Measurements from ENCODE around the gene ITSN1.

Gene ITSN1

DNA sequence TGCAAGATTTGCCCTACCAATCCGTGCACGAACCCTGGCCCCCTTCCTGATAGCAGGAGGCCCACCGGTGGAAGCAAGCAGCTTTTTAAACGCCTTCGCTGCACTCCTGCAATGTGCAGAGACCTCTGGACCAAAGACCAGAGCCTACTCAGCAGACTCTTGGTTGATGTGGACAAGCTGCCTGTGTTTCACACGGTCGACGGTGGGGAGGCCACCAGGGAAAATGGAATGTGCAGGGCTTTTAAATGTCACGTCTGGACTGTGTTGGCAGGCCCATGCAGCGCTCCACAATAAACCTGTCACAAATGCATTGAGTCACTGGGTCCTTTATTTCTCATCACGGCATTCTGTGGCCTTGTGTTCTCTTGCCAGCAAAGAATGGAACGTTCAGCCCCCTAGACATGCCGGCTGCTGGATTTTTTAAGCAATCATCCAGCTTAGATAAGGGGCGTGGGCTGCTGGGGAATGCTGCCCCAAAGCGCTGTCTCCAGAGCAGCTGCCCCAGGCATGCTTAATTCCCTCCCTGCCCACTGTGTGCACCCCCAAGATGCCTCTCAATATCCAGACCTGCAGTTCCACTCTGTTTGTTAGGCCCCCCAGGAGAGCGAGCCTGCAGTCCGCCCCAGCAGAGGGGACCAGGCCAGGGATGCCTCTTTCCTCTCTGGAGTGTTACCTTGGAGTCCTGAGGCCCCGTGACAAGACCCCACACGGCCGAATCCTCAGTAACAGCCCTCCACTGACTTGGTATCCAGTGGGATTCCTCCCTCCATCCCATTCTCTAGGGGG lies 202.0 kb downstream of the ITSN1 start:
- no peaks in the 10 kb centered on the region for H3K4me1 Mint-ChIP-seq (ENCODE audit: low read depth)
- no peaks in the 10 kb centered on the region for H3K27me3 Mint-ChIP-seq
- H3K9me3 Mint-ChIP-seq: peaks cover 5% of the 10 kb centered on the region
- H3K4me3 Mint-ChIP-seq: no peak overlapping the region
- DNase-seq: no peak
- no peaks in the 10 kb centered on the region for H3K36me3 Mint-ChIP-seq (ENCODE audit: low read depth)
- H3K27ac Mint-ChIP-seq: no peak overlapping the region

- H3K4me1 Mint-ChIP-seq (ENCODE audit: low read depth): no peaks in the 10 kb centered on the region
- H3K4me3 Mint-ChIP-seq: no peak overlapping the region
- no peak overlapping the region for H3K27ac Mint-ChIP-seq
- H3K9me3 Mint-ChIP-seq: peaks cover 5% of the 10 kb centered on the region
- H3K36me3 Mint-ChIP-seq (ENCODE audit: low read depth): no peaks in the 10 kb centered on the region
- H3K27me3 Mint-ChIP-seq: no peaks in the 10 kb centered on the region
- no peak for DNase-seq
Observed at GRCh38 chr21:33844890-33845205, 202.5 kb downstream of the ITSN1 start.

DNA sequence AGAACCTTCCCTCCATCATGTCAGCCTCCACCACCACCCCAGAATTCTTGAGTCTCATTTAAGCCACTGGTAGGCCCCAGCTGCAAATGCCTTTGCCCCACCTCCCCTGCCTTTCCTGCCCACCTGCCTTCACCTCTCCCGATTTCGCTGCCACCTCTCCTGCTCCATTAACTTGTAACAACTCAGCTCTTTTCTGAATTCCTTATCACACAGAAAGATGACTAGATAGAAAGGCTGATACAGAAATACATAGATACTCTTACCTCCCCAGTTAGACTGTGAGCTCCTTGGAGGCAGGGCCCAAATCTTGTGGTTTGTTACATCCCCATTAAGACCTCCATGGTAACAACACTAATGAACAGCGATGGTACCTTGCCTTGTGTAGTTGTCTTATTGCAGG lies 203.8 kb downstream of the ITSN1 start:
- Mint-ChIP-seq H3K4me3 (no peak overlapping the region), H3K36me3 (ENCODE audit: low read depth) (no peaks in the 10 kb centered on the region), H3K27ac (no peak overlapping the region), H3K4me1 (ENCODE audit: low read depth) (no peaks in the 10 kb centered on the region), H3K27me3 (no peaks in the 10 kb centered on the region), H3K9me3 (peaks cover 5% of the 10 kb centered on the region)
- no peak for DNase-seq

GRCh38 chr21:33847588-33848248 lies 205.4 kb downstream of the ITSN1 start:
- H3K4me1 Mint-ChIP-seq (ENCODE audit: low read depth): no peaks in the 10 kb centered on the region
- no peak overlapping the region for H3K27ac Mint-ChIP-seq
- peaks cover 5% of the 10 kb centered on the region for H3K9me3 Mint-ChIP-seq
- H3K4me3 Mint-ChIP-seq: no peak overlapping the region
- H3K27me3 Mint-ChIP-seq: no peaks in the 10 kb centered on the region
- no peak for DNase-seq
- H3K36me3 Mint-ChIP-seq (ENCODE audit: low read depth): no peaks in the 10 kb centered on the region

- Mint-ChIP-seq H3K4me1 (ENCODE audit: low read depth) (no peaks in the 10 kb centered on the region), H3K36me3 (ENCODE audit: low read depth) (no peaks in the 10 kb centered on the region), H3K27me3 (no peaks in the 10 kb centered on the region), H3K4me3 (no peak overlapping the region), H3K9me3 (peaks cover 5% of the 10 kb centered on the region), H3K27ac (no peak overlapping the region)
- no peak for DNase-seq
Observed at GRCh38 chr21:33848249-33848953, 206.1 kb downstream of the ITSN1 start.

- Mint-ChIP-seq H3K4me3 (no peak overlapping the region), H3K27ac (no peak overlapping the region), H3K9me3 (peaks cover 5% of the 10 kb centered on the region), H3K27me3 (no peaks in the 10 kb centered on the region), H3K4me1 (ENCODE audit: low read depth) (no peaks in the 10 kb centered on the region), H3K36me3 (ENCODE audit: low read depth) (no peaks in the 10 kb centered on the region)
- DNase-seq: no peak
Observed at GRCh38 chr21:33849834-33850233, 207.5 kb downstream of the ITSN1 start.

DNA sequence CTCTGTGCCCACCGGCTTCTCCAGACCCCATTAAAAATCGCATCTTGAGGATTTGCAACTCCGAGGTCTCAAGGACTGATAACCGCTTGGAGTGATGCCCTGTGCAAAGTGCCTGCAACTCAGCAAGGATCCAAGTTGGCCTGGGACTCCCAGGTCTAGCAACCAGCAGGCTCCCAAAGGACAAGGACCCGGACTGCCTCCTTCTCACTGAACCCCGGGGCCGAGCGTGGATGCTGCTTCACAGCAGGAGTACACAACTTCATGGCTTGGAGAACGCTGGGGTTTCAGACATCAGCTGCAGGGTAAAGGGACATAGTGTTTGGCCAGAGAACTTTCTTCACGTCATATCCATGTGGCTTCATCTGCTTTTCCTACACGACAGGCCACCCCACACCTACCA lies 208.1 kb downstream of the ITSN1 start:
- Mint-ChIP-seq H3K27me3 (no peaks in the 10 kb centered on the region), H3K9me3 (peaks cover 5% of the 10 kb centered on the region), H3K4me3 (no peak overlapping the region), H3K27ac (no peak overlapping the region), H3K4me1 (ENCODE audit: low read depth) (no peaks in the 10 kb centered on the region), H3K36me3 (ENCODE audit: low read depth) (no peaks in the 10 kb centered on the region)
- DNase-seq: no peak

- Mint-ChIP-seq H3K9me3 (peaks cover 4% of the 10 kb centered on the region), H3K27me3 (no peaks in the 10 kb centered on the region), H3K27ac (no peak overlapping the region), H3K36me3 (ENCODE audit: low read depth) (no peaks in the 10 kb centered on the region), H3K4me3 (no peak overlapping the region), H3K4me1 (ENCODE audit: low read depth) (no peaks in the 10 kb centered on the region)
- DNase-seq: no peak
Observed at GRCh38 chr21:33850985-33851384, 208.7 kb downstream of the ITSN1 start.

DNA sequence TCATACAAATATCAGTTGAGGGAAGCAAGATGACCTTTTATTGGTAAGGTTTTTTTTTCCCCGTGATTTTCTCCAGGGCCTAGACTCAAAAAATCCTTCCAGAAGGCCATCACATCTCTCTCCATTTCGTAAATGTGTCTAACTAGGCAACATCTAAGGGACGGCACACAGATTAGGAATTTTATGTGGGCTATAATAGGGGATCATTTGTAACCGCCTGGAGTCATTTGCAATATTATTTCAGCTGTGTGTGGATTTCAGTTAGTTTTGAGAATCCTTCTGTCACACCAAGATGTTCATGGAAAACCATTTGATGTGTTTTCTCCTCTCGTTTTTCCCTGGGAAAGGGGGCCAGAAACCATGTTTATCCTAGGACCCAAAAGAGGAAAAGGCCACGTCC lies 210.2 kb downstream of the ITSN1 start:
- no peak overlapping the region for H3K4me3 Mint-ChIP-seq
- no peaks in the 10 kb centered on the region for H3K9me3 Mint-ChIP-seq
- no peak for DNase-seq
- H3K27me3 Mint-ChIP-seq: no peaks in the 10 kb centered on the region
- H3K4me1 Mint-ChIP-seq (ENCODE audit: low read depth): no peaks in the 10 kb centered on the region
- no peaks in the 10 kb centered on the region for H3K36me3 Mint-ChIP-seq (ENCODE audit: low read depth)
- no peak overlapping the region for H3K27ac Mint-ChIP-seq

DNA sequence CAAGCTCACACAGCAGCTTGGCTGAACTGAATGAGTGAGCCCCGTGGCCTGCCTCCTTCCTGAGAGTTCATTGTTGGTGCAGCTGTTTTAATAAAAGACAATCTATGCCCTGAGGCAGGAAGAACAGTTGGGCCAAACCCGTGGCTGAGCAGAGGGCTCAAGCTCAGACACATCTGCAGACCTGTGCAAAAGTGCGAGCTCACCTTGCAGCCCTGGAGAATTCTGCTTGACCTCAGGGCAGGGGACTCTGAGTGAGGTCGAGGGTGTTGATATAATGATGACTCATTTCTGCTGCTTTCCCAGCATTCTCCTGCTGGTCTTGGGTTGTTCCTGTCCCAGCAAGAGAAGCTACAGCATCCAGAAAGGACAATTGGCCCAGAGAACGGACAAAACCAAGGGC lies 212.3 kb downstream of the ITSN1 start:
- H3K9me3 Mint-ChIP-seq: no peaks in the 10 kb centered on the region
- no peaks in the 10 kb centered on the region for H3K27me3 Mint-ChIP-seq
- no peak for DNase-seq
- no peak overlapping the region for H3K27ac Mint-ChIP-seq
- H3K4me3 Mint-ChIP-seq: no peak overlapping the region
- no peaks in the 10 kb centered on the region for H3K4me1 Mint-ChIP-seq (ENCODE audit: low read depth)
- H3K36me3 Mint-ChIP-seq (ENCODE audit: low read depth): no peaks in the 10 kb centered on the region

DNA sequence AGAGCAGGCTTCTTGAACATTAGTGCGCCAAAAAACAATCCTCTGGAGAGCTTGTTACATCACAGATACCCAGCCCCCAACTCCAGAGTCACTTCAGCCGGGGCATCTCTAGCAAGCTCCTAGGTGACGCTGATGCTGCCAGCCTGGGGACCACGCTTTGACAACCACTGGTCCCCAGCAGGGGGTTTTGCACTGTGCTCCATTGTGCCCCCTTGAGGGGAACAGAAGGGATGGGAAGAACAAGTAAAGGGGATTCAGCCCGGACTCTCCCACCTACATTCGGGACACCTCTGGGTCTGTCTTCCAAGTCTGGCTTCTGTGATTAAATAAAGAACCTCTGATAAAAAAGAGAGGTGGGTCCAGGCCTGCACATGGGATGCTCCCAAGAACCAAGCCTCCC lies 212.9 kb downstream of the ITSN1 start:
- H3K36me3 Mint-ChIP-seq (ENCODE audit: low read depth): no peaks in the 10 kb centered on the region
- H3K4me3 Mint-ChIP-seq: no peak overlapping the region
- H3K27ac Mint-ChIP-seq: no peak overlapping the region
- no peak for DNase-seq
- H3K4me1 Mint-ChIP-seq (ENCODE audit: low read depth): no peaks in the 10 kb centered on the region
- no peaks in the 10 kb centered on the region for H3K9me3 Mint-ChIP-seq
- no peaks in the 10 kb centered on the region for H3K27me3 Mint-ChIP-seq

- Mint-ChIP-seq H3K4me1 (ENCODE audit: low read depth) (no peaks in the 10 kb centered on the region), H3K9me3 (no peaks in the 10 kb centered on the region), H3K27ac (no peak overlapping the region), H3K4me3 (no peak overlapping the region), H3K36me3 (ENCODE audit: low read depth) (no peaks in the 10 kb centered on the region), H3K27me3 (no peaks in the 10 kb centered on the region)
- no peak for DNase-seq
Observed at GRCh38 chr21:33856893-33857527, 214.7 kb downstream of the ITSN1 start.

DNA sequence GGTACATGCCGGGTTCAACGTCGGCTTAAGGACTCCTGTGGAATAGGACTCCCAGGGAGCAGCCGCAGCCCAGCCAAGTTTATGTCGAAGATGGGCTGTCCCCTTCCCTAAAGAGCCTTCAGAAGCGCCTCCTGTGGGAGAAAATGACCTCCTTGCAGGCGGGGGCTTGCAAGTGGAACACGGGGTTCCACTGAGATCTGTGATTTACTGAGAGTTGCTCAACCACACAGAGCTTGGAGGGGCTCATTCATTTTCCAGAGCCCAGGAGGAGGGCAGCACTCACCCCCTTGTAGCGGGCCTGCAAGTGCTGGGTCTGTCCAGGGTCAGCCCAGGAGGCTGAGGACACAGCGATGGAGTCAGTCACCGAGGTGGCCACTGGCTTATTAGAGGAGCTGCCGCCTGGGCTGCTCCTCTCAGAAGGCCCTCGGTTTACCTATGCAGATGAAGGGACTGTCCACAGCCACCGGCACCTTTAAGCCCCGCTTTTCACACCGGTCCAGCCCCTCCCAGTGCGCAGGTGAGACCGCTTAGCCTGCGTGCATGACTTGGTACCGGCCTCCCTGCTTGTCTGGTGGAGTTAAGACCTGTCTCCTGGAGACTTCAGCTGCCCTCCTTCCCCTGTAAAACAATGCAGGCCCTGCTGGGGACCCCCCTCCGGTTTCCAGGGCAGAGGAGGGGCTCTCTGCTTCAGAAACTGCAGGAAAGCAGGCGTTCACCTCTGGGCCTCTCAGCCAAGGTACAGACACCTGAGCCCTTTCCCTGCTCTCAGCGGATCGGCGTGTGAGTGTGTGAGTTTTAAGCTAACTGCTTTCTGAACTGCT lies 215.8 kb downstream of the ITSN1 start:
- DNase-seq: no peak
- Mint-ChIP-seq H3K27me3 (no peaks in the 10 kb centered on the region), H3K4me3 (no peak overlapping the region), H3K36me3 (ENCODE audit: low read depth) (no peaks in the 10 kb centered on the region), H3K4me1 (ENCODE audit: low read depth) (no peaks in the 10 kb centered on the region), H3K9me3 (no peaks in the 10 kb centered on the region), H3K27ac (no peak overlapping the region)

DNA sequence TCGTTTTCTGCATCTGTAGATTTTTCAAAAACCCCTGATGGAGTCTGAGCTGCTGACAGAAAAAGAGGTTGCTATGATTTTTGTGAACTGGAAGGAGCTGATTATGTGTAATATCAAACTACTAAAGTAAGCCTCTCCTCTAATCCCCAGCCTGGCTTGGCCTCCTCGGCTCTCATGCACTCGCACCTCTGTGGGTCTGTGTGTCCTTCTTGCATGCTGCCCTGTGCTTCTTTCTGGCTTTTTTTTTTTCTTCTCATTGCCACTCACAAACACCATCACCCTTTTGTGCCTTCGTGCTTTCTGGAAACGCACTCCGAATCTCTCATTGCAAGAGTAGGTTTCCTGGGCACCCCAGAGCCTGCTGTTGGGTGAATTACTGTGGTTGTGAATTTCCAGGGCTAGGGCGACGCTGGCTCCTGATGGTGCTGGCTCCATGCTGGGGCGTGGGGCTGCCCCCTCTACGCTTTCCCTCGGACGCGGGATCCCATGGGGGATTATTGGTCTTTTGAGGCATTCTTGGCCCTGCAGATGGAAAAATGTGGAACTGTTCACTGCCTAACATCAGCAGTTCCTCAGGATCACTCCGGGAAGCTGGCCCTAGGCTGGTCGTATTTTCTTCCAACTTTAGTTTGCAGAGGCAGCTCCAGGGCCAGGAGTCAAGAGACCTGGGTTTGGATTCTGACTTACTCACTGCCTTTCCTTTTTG lies 216.5 kb downstream of the ITSN1 start:
- no peak overlapping the region for H3K4me3 Mint-ChIP-seq
- H3K36me3 Mint-ChIP-seq (ENCODE audit: low read depth): no peaks in the 10 kb centered on the region
- no peaks in the 10 kb centered on the region for H3K4me1 Mint-ChIP-seq (ENCODE audit: low read depth)
- no peak overlapping the region for H3K27ac Mint-ChIP-seq
- H3K9me3 Mint-ChIP-seq: no peaks in the 10 kb centered on the region
- DNase-seq: no peak
- no peaks in the 10 kb centered on the region for H3K27me3 Mint-ChIP-seq

Measured in activated T-cell treated with anti-CD3 and anti-CD28 coated beads, Interleukin-2, amount 50 U/mL, for 24 hours (primary cell).